Measurements from ENCODE around the gene CD300LF.

CD300LF gene

DNA sequence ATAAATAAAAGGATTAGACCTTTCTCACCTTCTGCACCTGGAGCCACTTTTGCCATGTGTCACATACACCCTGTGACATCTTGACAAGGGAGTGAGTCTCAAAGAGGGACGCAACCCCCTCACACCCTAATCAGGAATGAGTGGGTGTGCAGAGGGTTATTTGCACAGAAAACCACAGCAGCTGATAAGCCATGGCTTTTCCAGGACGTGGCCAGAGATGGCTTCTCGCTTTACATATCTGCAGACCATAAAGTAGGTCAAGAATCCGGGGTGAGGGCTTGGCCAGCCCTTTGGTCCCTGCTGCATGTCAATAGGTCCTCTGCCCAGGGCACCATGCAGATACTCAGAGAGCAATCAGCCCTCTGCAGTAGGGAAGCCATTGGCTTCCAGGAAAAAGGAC, 2.4 kb upstream of the CD300LF start:
- TF ChIP-seq, protein P1, sequence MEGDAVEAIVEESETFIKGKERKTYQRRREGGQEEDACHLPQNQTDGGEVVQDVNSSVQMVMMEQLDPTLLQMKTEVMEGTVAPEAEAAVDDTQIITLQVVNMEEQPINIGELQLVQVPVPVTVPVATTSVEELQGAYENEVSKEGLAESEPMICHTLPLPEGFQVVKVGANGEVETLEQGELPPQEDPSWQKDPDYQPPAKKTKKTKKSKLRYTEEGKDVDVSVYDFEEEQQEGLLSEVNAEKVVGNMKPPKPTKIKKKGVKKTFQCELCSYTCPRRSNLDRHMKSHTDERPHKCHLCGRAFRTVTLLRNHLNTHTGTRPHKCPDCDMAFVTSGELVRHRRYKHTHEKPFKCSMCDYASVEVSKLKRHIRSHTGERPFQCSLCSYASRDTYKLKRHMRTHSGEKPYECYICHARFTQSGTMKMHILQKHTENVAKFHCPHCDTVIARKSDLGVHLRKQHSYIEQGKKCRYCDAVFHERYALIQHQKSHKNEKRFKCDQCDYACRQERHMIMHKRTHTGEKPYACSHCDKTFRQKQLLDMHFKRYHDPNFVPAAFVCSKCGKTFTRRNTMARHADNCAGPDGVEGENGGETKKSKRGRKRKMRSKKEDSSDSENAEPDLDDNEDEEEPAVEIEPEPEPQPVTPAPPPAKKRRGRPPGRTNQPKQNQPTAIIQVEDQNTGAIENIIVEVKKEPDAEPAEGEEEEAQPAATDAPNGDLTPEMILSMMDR (conservative IDR thresholded peaks at IDR 0.05), result no peak
- no peak for TF ChIP-seq ZFX (IDR thresholded peaks at IDR 0.05)
- H3K27ac ChIP-seq, result no peak overlapping the region

DNA sequence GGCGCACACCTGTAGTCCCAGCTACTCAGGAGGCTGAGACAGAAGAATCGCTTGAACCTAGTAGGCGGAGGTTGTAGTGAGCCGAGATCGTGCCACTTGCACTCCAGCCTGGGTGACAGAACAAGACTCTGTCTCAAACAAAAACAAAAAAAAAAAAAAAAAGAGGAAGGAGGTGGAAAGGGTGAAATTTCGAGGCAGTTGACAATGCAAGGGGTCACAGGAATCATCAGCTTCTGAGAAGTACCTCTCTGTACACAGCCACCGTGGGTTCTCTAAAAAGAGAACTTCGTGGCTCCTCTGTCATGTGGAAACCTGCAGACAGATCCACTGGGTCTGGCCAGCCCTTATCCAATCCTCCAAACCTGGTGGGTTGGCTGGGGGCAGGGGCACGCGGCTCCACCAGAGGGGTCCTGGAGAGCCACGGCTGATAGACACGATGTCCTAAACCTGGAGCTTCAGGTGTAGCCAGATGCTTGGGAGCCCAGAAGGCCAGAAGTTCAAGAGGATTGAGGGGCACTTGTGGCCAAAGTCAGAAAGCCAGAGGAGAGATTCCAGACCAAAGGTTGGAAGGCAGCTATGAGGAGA, 540 bp upstream of the CD300LF start:
- TF ChIP-seq ZFX (IDR thresholded peaks at IDR 0.05), result no peak
- TF ChIP-seq, protein P1 (conservative IDR thresholded peaks at IDR 0.05), result no peak
- H3K27ac ChIP-seq, result no peak overlapping the region

DNA sequence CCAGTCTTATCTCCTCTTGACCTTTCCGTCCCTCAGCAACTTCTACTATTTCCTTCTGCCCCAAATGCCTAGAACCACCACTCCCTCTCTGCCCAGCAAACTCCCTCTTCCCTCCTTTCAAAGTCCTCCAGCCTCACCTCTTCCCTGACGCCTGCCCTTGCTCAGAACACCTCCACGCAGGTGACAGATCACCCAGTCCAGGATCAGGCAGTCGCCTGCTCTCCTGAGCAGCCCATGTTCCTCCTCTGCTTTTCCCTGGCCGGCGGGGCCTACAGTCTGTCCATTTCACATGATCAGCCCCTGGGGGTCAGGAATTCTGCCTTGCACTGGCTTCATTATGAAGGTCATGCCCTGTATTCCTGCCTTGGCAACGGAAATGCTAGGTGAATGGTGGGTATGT, 422 bp downstream of the CD300LF start:
- H3K27ac ChIP-seq, result no peak overlapping the region
- TF ChIP-seq, protein P1 (conservative IDR thresholded peaks at IDR 0.05), result no peak
- TF ChIP-seq ZFX (IDR thresholded peaks at IDR 0.05), result no peak

DNA sequence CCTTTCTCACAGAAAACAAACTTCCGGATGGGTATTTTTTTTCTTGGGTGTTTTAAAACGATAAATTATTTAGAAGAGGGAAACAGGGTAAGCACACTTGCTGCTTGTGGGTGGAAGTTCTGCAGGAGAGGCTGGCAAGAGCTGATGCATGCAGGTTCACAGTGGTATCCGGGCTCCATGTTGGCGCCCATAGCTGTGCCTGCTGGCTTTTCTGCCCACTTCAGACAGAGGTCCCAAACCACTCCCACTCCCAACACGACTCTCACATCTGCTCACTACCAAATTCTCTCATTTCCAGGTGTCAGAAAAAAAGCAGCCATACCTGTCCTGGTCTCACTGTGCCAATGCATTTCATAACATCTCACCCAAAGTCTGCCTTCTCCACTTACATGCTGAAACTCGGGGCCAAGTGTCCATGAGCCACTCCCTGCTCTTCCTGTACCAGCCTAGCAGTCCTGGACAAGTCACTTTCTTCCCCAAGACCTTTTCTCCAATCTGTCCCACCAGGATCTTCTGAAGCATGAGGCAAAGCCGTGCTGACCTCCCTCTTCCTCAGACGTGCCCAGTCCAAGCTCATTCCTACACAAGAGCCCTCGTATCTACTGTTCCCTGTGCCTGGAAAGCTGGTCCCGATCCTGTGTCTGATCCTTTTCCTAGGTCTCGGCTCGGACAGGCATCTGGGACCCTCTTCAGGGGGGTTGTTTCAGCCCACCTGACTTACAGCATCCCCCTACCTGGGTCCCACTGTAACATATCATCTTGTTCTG, 1.5 kb downstream of the CD300LF start:
- no peak overlapping the region for H3K27ac ChIP-seq
- TF ChIP-seq, protein P1 (conservative IDR thresholded peaks at IDR 0.05), result no peak
- TF ChIP-seq ZFX (IDR thresholded peaks at IDR 0.05), result no peak

DNA sequence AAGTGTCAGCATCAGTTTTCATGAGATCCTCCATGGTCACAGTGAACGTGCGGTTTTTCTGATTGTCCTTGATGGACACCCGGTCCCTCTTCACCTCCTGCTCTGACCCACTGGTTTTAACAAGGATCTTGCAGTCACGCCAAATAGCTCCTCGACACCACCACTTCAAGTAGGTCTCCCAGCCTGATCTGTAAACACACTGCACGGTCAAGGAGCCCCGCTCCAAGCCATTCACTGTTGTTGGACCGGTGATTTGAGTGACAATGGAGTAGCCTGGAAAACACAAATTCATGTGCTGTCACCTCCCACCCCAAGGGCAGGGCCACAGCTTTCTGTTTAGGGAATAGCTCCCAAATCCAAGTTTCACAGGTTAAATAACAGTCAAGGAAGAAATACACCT, 8.2 kb downstream of the CD300LF start:
- TF ChIP-seq ZFX (IDR thresholded peaks at IDR 0.05), result no peak
- TF ChIP-seq, protein P1 (conservative IDR thresholded peaks at IDR 0.05), result no peak
- no peak overlapping the region for H3K27ac ChIP-seq

DNA sequence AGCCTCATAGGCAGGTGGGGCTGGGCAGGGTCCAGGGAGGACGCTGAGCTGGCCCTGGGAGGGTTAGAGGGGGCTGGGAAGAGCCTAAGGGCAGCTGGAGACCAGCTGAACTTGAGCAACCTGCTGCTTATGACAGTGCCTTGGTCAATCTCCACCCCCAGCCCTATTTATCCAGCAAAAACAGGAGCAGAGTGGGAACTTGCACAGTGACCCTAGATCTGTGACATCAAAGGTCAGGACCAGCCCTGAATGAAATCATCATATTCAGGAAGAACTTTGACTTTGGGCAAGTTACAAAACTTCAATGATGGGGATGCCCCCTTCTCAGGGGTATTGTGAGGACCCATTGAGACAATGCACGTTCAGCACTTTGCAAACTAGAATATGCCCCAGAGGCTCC, 9.4 kb downstream of the CD300LF start:
- no peak overlapping the region for H3K27ac ChIP-seq
- TF ChIP-seq, protein P1 (conservative IDR thresholded peaks at IDR 0.05), result no peak
- TF ChIP-seq ZFX (IDR thresholded peaks at IDR 0.05), result no peak

DNA sequence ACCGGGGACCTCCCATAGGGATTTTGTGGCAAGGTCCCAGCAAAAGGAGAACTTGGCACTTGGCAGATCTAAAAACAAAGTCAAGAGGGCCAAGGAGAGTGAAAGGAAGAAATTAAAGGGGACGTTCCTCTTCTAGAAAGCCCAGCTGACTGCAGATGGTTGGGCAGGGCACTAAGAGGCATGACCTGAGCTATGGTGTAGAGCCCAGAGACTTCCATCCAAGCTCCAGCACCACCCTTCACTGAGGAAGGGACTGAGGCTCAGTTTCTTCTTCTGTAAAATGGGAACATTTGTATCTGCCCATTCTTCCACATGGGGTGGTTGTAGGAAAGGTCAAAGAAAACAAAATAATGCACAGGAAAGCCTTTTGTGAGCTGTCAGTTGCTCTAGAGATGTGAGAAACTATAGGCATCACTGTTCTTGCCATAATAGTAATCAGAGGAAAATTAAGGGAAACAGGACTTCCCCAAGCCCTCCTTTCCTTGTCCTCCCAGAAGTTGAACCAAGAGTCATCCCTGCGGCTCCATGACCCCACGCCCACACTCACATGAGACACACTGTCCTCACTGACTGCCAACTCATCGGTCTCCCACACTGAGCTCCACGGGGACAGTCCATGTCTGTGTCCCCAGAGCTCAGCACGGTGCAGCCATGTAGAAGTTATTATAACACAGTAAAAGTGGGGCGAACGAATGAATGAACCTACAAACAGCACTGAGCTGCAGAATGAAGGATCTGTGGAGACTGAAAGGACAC, 10.4 kb downstream of the CD300LF start:
- no peak overlapping the region for H3K27ac ChIP-seq
- TF ChIP-seq, protein P1 (conservative IDR thresholded peaks at IDR 0.05), result no peak
- no peak for TF ChIP-seq ZFX (IDR thresholded peaks at IDR 0.05)

Measured in C4-2B (cell line).